GM21737 (cell line): Measurements from ENCODE around the gene NFATC1.

ENCODE experiments used
- ATAC-seq: cut with Tn5 transposase; IDR thresholded peaks from one replicate; pipeline ENCODE4 v1.9.1; 2021; ENCODE audit warnings: mild to moderate bottlenecking, moderate library complexity; ENCODE audit not compliant: unreplicated experiment

The NFATC1 gene

GRCh38 chr18:79420033-79420745 is 24.5 kb downstream of the NFATC1 start:
- ATAC-seq = no peak

GRCh38 chr18:79421275-79421857 is 25.6 kb downstream of the NFATC1 start:
- ATAC-seq = no peak

GRCh38 chr18:79422022-79422782 is 26.5 kb downstream of the NFATC1 start:
- peak; percentile 78 for ATAC-seq

- ATAC-seq = no peak
Observed at GRCh38 chr18:79422783-79423165, 27.0 kb downstream of the NFATC1 start.

GRCh38 chr18:79423211-79424007 is 27.7 kb downstream of the NFATC1 start:
- no peak for ATAC-seq

GRCh38 chr18:79424008-79424565 is 28.4 kb downstream of the NFATC1 start:
- ATAC-seq = no peak

GRCh38 chr18:79424880-79425568 is 29.3 kb downstream of the NFATC1 start:
- ATAC-seq = no peak

GRCh38 chr18:79425569-79425886 is 29.8 kb downstream of the NFATC1 start:
- ATAC-seq = no peak

- ATAC-seq = no peak
Observed at GRCh38 chr18:79426376-79427300, 30.9 kb downstream of the NFATC1 start.

GRCh38 chr18:79427368-79428225 is 31.9 kb downstream of the NFATC1 start:
- ATAC-seq = no peak

GRCh38 chr18:79428287-79428686 is 32.6 kb downstream of the NFATC1 start:
- ATAC-seq = no peak

- ATAC-seq = no peak
Observed at GRCh38 chr18:79429381-79429780, 33.7 kb downstream of the NFATC1 start.

GRCh38 chr18:79429785-79430281 is 34.1 kb downstream of the NFATC1 start:
- ATAC-seq = no peak

GRCh38 chr18:79432376-79433120 is 36.8 kb downstream of the NFATC1 start:
- ATAC-seq = no peak

GRCh38 chr18:79433431-79433830 is 37.7 kb downstream of the NFATC1 start:
- no peak for ATAC-seq

- no peak for ATAC-seq
Observed at GRCh38 chr18:79434607-79435401, 39.1 kb downstream of the NFATC1 start.
